ENCODE data around the gene FEV.

FEV gene

GRCh38 chr2:218993345-218994315 lies 8.6 kb upstream of the FEV start, which contains the start of gene CRYBA2:
TSS of gene CRYBA2 (minus strand) at chr2:218993422. CDS start at chr2:218993176, 246 bp downstream.
- in situ Hi-C loops (cut with HindIII; ENCODE audit: low sequenced_read_pairs), result no loop called here

- in situ Hi-C loops (cut with HindIII; ENCODE audit: low sequenced_read_pairs), result no loop called here
These were observed 7.8 kb upstream of the FEV start for GRCh38 chr2:218992703-218993344.

GRCh38 chr2:218992196-218992595 lies 7.2 kb upstream of the FEV start:
- in situ Hi-C loops (cut with HindIII; ENCODE audit: low sequenced_read_pairs), result no loop called here

- in situ Hi-C loops (cut with HindIII; ENCODE audit: low sequenced_read_pairs), result no loop called here
These were observed 6.7 kb upstream of the FEV start for GRCh38 chr2:218991674-218992168.

GRCh38 chr2:218990612-218991011 lies 5.6 kb upstream of the FEV start:
- in situ Hi-C loops (cut with HindIII; ENCODE audit: low sequenced_read_pairs), result no loop called here

GRCh38 chr2:218990052-218990451 lies 5.1 kb upstream of the FEV start:
- in situ Hi-C loops (cut with HindIII; ENCODE audit: low sequenced_read_pairs), result no loop called here

- in situ Hi-C loops (cut with HindIII; ENCODE audit: low sequenced_read_pairs), result no loop called here
These were observed 3.7 kb upstream of the FEV start for GRCh38 chr2:218988650-218989049.

- in situ Hi-C loops (cut with HindIII; ENCODE audit: low sequenced_read_pairs), result no loop called here
These were observed 3.2 kb upstream of the FEV start for GRCh38 chr2:218988164-218988563.

- in situ Hi-C loops (cut with HindIII; ENCODE audit: low sequenced_read_pairs), result no loop called here
These were observed 1.3 kb upstream of the FEV start for GRCh38 chr2:218986148-218986761.

GRCh38 chr2:218985325-218986091 lies 524 bp upstream of the FEV start:
- in situ Hi-C loops (cut with HindIII; ENCODE audit: low sequenced_read_pairs), result no loop called here

- in situ Hi-C loops (cut with HindIII; ENCODE audit: low sequenced_read_pairs), result no loop called here
These were observed 554 bp downstream of the FEV start for GRCh38 chr2:218984239-218985020.

- in situ Hi-C loops (cut with HindIII; ENCODE audit: low sequenced_read_pairs), result no loop called here
These were observed 1.1 kb downstream of the FEV start for GRCh38 chr2:218983934-218984238.

- in situ Hi-C loops (cut with HindIII; ENCODE audit: low sequenced_read_pairs), result no loop called here
These were observed 1.6 kb downstream of the FEV start for GRCh38 chr2:218983263-218983933.

- in situ Hi-C loops (cut with HindIII; ENCODE audit: low sequenced_read_pairs), result no loop called here
These were observed 2.3 kb downstream of the FEV start for GRCh38 chr2:218982586-218983262.

GRCh38 chr2:218981881-218982585 lies 3.0 kb downstream of the FEV start:
- in situ Hi-C loops (cut with HindIII; ENCODE audit: low sequenced_read_pairs), result no loop called here

- in situ Hi-C loops (cut with HindIII; ENCODE audit: low sequenced_read_pairs), result no loop called here
These were observed 3.5 kb downstream of the FEV start for GRCh38 chr2:218981390-218981880.

- in situ Hi-C loops (cut with HindIII; ENCODE audit: low sequenced_read_pairs), result no loop called here
These were observed 4.1 kb downstream of the FEV start for GRCh38 chr2:218980735-218981389.
